GM19099 (cell line): ENCODE results near the gene MAPT.

Source experiments
- POLR2A ChIP-seq: IDR thresholded peaks from 3 replicates; pipeline ENCODE4 v1.6.1; 2011; ENCODE audit warnings: low read depth; ENCODE audit not compliant: insufficient read length; ENCODE audit errors: extremely low read depth

Gene MAPT

DNA sequence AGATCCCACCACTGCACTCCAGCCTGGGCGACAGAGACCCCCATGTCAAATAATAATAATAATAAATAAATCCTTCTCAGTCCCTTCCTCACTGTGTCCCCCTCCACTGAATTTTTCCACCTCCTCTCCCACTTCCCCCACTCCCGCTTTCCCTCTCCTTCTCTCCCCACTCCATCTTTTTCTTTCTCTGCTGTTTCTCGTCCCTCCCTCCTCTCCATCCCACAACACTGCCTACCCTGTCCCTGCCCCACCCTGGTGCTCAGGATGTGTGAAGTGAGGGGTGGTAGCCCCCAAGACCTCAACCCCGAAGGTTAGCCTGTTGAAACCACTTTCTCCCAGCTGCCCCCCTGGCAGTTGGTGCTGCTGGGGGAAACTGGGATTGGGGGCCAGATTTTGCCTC lies 70.3 kb downstream of the MAPT start:
- TF ChIP-seq POLR2A = no peak

DNA sequence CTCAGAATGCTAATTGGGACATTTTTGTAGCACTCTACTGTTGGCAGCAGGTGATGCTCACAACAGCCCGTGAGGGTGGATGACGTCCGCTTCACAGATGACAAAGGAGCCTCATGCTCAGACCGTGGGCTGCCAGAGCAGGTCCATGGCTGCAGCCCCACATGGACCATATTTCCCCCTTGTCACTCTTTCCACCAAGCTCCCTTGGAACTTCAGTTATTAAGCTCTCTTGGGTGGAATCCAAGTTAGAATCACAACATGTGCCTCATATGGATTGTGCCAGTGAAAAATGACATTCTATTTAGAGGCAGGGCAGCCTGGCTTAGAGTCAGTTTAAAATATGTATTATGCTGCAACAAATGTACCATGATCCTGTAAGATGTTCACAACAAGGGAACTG lies 71.5 kb downstream of the MAPT start:
- no peak for TF ChIP-seq POLR2A

GRCh38 chr17:45966606-45967280 lies 72.4 kb downstream of the MAPT start:
- TF ChIP-seq POLR2A = no peak

GRCh38 chr17:45967378-45967777 lies 73.0 kb downstream of the MAPT start:
- no peak for TF ChIP-seq POLR2A

- TF ChIP-seq POLR2A = no peak
Observed at GRCh38 chr17:45968732-45969131, 74.4 kb downstream of the MAPT start.

- TF ChIP-seq POLR2A = no peak
Observed at GRCh38 chr17:45969726-45970125, 75.4 kb downstream of the MAPT start.

DNA sequence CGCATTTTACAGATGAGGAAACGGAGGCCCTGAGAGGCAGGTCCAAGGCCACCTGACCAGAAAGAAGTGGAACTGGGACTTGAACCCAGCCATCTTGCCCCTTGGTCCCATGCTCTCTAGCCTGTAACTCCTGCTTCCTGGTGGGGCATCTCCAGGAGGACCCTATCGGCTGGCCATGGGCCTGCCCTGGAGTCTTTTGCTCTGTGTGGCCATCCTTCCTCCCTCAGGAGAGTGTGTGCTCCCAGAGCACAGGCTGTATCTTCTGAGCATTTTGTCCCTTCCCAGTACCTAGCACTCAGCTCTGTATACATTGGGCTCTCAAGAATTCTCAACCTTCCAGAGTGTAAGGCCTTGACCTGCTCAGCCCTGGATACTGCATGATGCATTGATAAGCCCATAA lies 76.3 kb downstream of the MAPT start:
- TF ChIP-seq POLR2A = no peak

- no peak for TF ChIP-seq POLR2A
Observed at GRCh38 chr17:45971698-45972141, 77.4 kb downstream of the MAPT start.

DNA sequence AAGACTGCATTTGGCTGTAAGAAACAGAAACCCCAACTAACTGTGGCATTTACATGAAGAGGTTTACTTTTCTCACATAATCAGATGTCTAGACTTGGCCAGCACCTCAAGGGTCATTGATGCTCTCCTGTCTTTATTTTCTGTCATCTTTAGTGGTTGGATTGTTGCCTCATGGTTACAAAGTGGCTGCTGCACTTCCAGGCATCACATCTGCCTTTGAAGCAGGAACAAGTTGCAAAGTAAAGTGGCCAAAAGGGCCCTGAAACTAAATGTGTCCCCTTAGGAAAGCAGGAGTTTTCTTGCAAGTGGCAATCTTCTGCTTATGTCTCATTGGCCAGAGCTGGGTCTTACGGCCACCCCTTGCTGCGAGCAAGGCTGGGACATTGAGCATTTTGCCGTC lies 78.2 kb downstream of the MAPT start:
- no peak for TF ChIP-seq POLR2A

DNA sequence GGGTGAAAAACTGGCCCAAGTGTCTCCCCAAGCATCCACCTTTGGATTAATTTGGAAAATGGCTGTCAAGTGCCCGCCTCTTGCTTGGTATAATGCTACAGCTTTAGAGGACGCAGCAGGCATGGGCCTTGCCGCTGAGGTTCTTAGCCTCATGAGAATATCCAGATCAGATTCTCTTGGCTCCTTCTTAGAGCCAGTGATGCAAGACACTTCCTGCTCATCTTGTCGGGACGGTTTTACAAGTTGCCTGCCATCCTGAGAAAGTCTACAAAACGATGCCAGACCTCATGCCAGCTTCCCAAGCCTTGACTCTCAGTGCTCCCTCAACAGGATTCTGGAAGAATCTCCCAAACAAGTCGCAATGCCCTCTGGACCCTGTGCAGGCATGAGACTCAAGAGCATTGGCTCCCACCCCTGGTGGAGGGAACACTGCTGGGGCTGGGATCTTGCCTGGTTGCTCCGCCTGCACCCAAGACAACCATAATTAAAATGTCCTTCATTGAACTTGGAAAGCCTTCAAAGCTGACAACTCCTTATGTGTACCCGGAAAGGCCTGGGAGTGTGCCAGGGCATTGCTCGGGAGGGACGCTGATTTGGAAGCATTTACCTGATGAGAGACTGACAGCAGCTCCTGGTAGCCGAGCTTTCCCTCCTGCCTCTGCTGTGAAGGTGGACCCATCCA lies 78.9 kb downstream of the MAPT start:
- TF ChIP-seq POLR2A = no peak

DNA sequence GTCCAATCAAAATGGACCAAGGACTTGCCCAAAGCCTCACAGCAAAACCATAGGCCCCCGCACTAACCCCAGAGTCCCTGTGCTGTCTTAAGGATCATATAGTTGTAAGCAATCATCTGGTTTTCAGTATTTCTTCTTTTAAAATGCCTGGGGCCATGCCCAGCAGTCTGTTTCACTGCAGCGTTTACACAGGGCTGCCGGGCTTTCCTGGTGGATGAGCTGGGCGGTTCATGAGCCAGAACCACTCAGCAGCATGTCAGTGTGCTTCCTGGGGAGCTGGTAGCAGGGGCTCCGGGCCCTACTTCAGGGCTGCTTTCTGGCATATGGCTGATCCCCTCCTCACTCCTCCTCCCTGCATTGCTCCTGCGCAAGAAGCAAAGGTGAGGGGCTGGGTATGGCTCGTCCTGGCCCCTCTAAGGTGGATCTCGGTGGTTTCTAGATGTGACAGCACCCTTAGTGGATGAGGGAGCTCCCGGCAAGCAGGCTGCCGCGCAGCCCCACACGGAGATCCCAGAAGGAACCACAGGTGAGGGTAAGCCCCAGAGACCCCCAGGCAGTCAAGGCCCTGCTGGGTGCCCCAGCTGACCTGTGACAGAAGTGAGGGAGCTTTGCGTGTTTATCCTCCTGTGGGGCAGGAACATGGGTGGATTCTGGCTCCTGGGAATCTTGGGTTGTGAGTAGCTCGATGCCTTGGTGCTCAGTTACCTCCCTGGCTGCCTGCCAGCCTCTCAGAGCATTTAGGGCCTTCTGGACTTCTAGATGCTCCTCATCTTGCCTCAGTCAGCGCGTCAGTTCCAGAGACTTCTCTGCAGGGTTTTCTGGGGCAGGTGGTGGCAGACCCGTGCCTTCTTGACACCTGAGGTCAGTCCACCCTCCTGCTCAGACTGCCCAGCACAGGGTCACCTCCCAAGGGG lies 79.8 kb downstream of the MAPT start:
- no peak for TF ChIP-seq POLR2A

GRCh38 chr17:45974916-45975630 lies 80.7 kb downstream of the MAPT start:
- no peak for TF ChIP-seq POLR2A

DNA sequence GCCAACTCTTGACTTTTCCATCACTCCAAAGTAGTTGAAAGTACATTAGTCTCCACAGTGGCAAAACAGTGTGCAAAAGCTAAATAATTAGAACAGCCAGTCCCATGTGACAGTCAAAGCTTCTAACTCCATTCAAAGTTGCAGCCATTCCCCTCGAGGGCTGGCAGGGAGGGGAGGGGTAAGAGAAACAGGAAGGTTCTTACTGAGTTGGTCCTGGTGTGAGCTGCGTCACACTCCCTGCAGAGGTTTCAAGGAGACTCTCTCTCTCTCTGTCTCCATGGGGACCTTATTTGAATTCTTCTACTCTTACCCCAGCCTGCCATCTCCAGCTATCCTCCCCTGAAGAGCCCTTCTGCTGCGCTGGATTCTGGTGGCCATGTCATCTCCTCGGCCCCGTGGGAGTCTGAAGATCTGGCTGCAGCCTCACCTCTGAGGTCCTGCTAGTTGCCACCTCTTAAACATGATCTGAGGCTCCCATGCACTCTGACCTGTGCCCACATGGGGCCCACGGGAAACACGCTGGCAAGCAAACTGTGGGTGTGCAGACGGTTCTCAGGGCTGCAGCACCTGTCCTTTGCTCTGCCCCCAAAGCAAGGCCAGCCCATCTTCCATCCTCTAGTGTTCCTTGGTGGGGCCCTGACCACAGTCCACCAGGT lies 81.4 kb downstream of the MAPT start:
- TF ChIP-seq POLR2A = no peak

DNA sequence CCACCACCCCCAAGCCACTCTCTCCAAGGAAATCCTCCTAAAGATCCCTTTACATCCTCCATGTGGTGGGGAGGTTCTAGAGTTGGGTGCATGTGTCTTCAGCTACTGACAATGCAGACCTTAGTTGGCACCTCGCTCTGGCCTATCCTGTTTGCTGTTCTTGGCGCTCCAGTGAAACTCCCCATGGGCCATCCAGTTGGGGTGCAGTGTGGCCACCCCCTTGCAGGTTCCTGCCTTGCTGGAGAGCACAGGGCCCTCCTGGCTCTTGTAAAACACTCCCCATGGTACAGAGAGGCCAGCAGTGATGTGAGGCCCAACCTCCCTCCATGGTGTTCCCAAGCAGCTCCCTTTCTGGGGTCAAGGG lies 82.0 kb downstream of the MAPT start:
- TF ChIP-seq POLR2A = no peak
